GM23338 (cell line): Measurements from ENCODE around the gene ZBTB24.

Experiments
- EZH2 ChIP-seq: fragments of 200-600 bp; sonication (generic); IDR thresholded peaks from one replicate; pipeline ENCODE4 v1.8.0; 2017; ENCODE audit warnings: antibody characterized with exemption, mild to moderate bottlenecking, low read depth; ENCODE audit not compliant: unreplicated experiment
- JUNB ChIP-seq: IDR thresholded peaks from one replicate; pipeline ENCODE4 v1.6.1; 2016; ENCODE audit warnings: antibody characterized with exemption; ENCODE audit not compliant: unreplicated experiment
- POLR2AphosphoS5 ChIP-seq: IDR thresholded peaks from 2 replicates; pipeline ENCODE4 v1.6.1; 2016; ENCODE audit warnings: antibody characterized with exemption, low read depth
- ZNF114 ChIP-seq: fragments of 250-450 bp; sonication (Bioruptor Pico); IDR thresholded peaks from 2 replicates; pipeline ENCODE4 v1.5.0; 2020; ENCODE audit warnings: mild to moderate bottlenecking, moderate library complexity
- TF ChIP-seq, protein P1 (sequence below), 2 experiments: fragments of 200-600 bp in 1 of 2; sonication (generic) in 1 of 2; conservative IDR thresholded peaks; 2 replicates each; pipeline versions ENCODE4 v1.5.1 to v1.6.1; 2016 to 2017; ENCODE audit warnings: antibody characterized with exemption in 2 of 2, low read depth in 2 of 2, mild to moderate bottlenecking in 2 of 2, moderate library complexity in 1 of 2

DNA sequence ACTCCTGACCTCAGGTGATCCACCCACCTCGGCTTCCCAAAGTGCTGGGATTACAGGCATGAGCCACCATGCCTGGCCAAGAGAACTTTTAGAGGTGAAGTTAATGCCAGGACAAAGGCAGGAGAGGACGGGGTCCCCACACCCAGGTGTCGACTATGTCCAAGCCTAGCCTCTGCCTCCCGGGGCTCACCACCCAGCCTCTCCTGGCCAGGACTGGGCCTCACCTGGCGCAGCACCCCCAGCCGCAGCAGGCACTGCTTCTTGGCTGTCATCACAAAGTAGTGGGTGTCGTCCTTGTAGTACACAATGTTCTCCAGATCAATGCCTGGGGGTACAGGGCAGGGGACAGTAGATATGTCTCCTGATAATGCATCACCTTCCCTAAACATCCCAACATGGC is 31.6 kb downstream of the ZBTB24 start:
- TF ChIP-seq POLR2AphosphoS5 (no peak), JUNB (no peak), ZNF114 (no peak), EZH2 (no peak)
- TF ChIP-seq, protein P1, sequence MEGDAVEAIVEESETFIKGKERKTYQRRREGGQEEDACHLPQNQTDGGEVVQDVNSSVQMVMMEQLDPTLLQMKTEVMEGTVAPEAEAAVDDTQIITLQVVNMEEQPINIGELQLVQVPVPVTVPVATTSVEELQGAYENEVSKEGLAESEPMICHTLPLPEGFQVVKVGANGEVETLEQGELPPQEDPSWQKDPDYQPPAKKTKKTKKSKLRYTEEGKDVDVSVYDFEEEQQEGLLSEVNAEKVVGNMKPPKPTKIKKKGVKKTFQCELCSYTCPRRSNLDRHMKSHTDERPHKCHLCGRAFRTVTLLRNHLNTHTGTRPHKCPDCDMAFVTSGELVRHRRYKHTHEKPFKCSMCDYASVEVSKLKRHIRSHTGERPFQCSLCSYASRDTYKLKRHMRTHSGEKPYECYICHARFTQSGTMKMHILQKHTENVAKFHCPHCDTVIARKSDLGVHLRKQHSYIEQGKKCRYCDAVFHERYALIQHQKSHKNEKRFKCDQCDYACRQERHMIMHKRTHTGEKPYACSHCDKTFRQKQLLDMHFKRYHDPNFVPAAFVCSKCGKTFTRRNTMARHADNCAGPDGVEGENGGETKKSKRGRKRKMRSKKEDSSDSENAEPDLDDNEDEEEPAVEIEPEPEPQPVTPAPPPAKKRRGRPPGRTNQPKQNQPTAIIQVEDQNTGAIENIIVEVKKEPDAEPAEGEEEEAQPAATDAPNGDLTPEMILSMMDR (conservative IDR thresholded peaks at IDR 0.05; ENCODE audit: low read depth in 2 of 2), result no peak
